ENCODE measurements around the gene PRSS33.

- no peak for TF ChIP-seq EZH2 (IDR thresholded peaks at IDR 0.05; ENCODE audit: borderline replicate concordance, low read depth, low read length, poor library complexity, severe bottlenecking)
- no peak for TF ChIP-seq CTCF (conservative IDR thresholded peaks at IDR 0.05; ENCODE audit: low read depth, low read length)
Observed at GRCh38 chr16:2834968-2835367, 47.6 kb upstream of the PRSS33 start.
